ENCODE measurements around the gene SLC22A14. TPM values are rescaled to one million over a fixed set of nuclear protein-coding genes. Genes with fewer than 3 reads are reported as not detected.

The SLC22A14 gene
- total RNA-seq, 1 experiment from 2014 or later: not detected

GRCh38 chr3:38359038-38359437 lies 76.9 kb downstream of the SLC22A14 start (continued):
- no peak for TF ChIP-seq GRHL2 (CRISPR knock-in tag; IDR thresholded peaks at IDR 0.05; ENCODE audit: insufficient replicate concordance, severe bottlenecking)

GRCh38 chr3:38360345-38360744 lies 78.3 kb downstream of the SLC22A14 start:
- no peak for ATAC-seq
- H3K9me3 Mint-ChIP-seq: peaks cover 29% of the 10 kb centered on the region
- DNase-seq (ENCODE audit: low spot score): no peak
- no peak for TF ChIP-seq HMGA2 (CRISPR knock-in tag; IDR thresholded peaks at IDR 0.05)
- TF ChIP-seq AFF4 (CRISPR knock-in tag; IDR thresholded peaks at IDR 0.05; ENCODE audit: borderline replicate concordance): no peak
- TF ChIP-seq NR1H2 (CRISPR knock-in tag; IDR thresholded peaks at IDR 0.05): no peak
- TF ChIP-seq PRDM15 (CRISPR knock-in tag; IDR thresholded peaks at IDR 0.05): no peak
- no peak for TF ChIP-seq FOXP4 (CRISPR knock-in tag; IDR thresholded peaks at IDR 0.05)
- no peak for TF ChIP-seq ARID4B (CRISPR knock-in tag; IDR thresholded peaks at IDR 0.05; ENCODE audit: borderline replicate concordance)
- no peak for TF ChIP-seq ZNF416 (CRISPR knock-in tag; IDR thresholded peaks at IDR 0.05)
- no peak for TF ChIP-seq ZNF121 (CRISPR knock-in tag; IDR thresholded peaks at IDR 0.05)
- no peak for TF ChIP-seq JAZF1 (CRISPR knock-in tag; IDR thresholded peaks at IDR 0.05)
- TF ChIP-seq KAT7 (CRISPR knock-in tag; IDR thresholded peaks at IDR 0.05; ENCODE audit: borderline replicate concordance): no peak
- CTCF ChIA-PET: no interaction called here
- no peak overlapping the region for H3K4me3 Mint-ChIP-seq
- no peaks in the 10 kb centered on the region for H3K27me3 Mint-ChIP-seq (ENCODE audit: low read depth)
- H3K36me3 Mint-ChIP-seq: peaks cover 36% of the 10 kb centered on the region
- POLR2A ChIA-PET: no interaction called here
- no peaks in the 10 kb centered on the region for H3K4me1 Mint-ChIP-seq
- no peak overlapping the region for H3K27ac Mint-ChIP-seq
